Suprapubic skin (tissue), 4 donors: ENCODE measurements around the gene WWOX. TPM values are rescaled to one million over a fixed set of nuclear protein-coding genes. Genes with fewer than 3 reads are reported as not detected.

Experiments
- DNase-seq, 2 donors: peaks; one replicate each; pipeline ENCODE4 v3.0.0-alpha.2; 2019; ENCODE audit warnings: low spot score in 2 of 2
- H3K27ac ChIP-seq: fragments of 200-600 bp; sonication (generic); one replicate; pipeline ENCODE4 v1.5.1; 2019
- H3K27me3 ChIP-seq: fragments of 200-600 bp; sonication (generic); one replicate; pipeline ENCODE4 v1.5.1; 2019
- H3K36me3 ChIP-seq: fragments of 200-600 bp; sonication (generic); one replicate; pipeline ENCODE4 v1.5.1; 2019
- H3K4me1 ChIP-seq: fragments of 200-600 bp; sonication (generic); one replicate; pipeline ENCODE4 v1.5.1; 2019
- H3K4me3 ChIP-seq: fragments of 200-600 bp; sonication (generic); one replicate; pipeline ENCODE4 v1.5.1; 2019; ENCODE audit warnings: mild to moderate bottlenecking
- H3K9me3 ChIP-seq: fragments of 200-600 bp; sonication (generic); one replicate; pipeline ENCODE4 v1.5.1; 2019
- EP300 ChIP-seq: sonication (generic); formaldehyde crosslinking; IDR thresholded peaks from one replicate; pipeline ENCODE4 v1.6.1; 2017; ENCODE audit warnings: antibody characterized with exemption
- POLR2A ChIP-seq, 2 donors: fragments of 450-650 bp; IDR thresholded peaks; one replicate each; pipeline ENCODE4 v1.6.1; 2017; ENCODE audit warnings: antibody characterized with exemption in 2 of 2, mild to moderate bottlenecking in 2 of 2, moderate library complexity in 2 of 2
- POLR2AphosphoS5 ChIP-seq, 3 donors: sonication (generic); formaldehyde crosslinking; IDR thresholded peaks; one replicate each; pipeline ENCODE4 v1.6.1; 2017; ENCODE audit warnings: antibody characterized with exemption in 3 of 3
- WGBS: methylation state at CpG from one replicate; pipeline ENCODE4 v1.1.5; 2018; 5-methylcytosine and 5-hydroxymethylcytosine counted together
- total RNA-seq, 4 donors: library from RNA; depleted of rRNA; stranded (reverse); fragments of >200 nt; gene quantifications; one replicate each; pipeline ENCODE4 v1.1.0, GENCODE V29; 2016
- TF ChIP-seq, protein P1 (sequence below), 2 donors: fragments of 200-600 bp in 1 of 2; fragments of 450-650 bp in 1 of 2; sonication (generic) in 1 of 2; IDR thresholded peaks; one replicate each; pipeline ENCODE4 v1.5.1; 2016 to 2019; ENCODE audit warnings: antibody characterized with exemption in 2 of 2, mild to moderate bottlenecking in 1 of 2, moderate library complexity in 1 of 2

The WWOX gene
- total RNA-seq, 4 donors from 2014 or later: 29.6 to 104 (median 47.3) TPM

DNA sequence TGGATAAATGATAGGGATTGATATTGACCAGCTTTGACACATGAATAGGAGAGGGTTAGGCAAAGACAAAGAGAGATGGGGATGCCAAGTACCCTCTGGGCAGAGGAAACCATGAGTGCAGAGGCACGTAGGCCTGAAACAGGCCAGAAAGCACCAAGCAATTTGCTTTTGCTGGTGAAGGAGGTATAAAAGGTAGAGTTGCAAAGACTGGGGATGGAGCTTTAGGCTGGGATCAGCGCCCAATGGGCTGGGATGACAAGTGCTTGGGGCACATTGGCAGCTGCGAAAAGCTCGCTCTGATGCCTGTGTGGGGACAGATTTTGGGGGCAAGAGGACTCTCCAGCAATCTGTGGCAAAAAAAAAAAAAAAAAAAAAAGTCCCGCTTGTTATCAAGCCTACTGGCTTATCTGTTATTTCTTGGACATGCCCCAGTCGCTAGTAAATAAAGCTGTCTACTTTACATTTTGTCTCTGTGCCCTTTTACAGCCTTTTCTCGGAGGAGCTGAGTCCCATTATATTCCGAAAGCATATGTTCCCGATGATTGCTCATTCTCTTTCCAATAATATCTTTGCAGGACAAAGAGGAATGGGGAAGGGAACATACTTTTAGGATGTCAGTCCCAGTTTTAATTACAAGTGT, 922.7 kb downstream of the WWOX start:
- Histone ChIP-seq H3K9me3 (no peaks in the 10 kb centered on the region), H3K27me3 (no peaks in the 10 kb centered on the region), H3K36me3 (no peaks in the 10 kb centered on the region), H3K27ac (no peak overlapping the region), H3K4me1 (no peaks in the 10 kb centered on the region), H3K4me3 (no peak overlapping the region)
- WGBS: 57% methylated on average over 9 of the region's 9 CpGs
- DNase-seq: no peak
- TF ChIP-seq, protein P1, sequence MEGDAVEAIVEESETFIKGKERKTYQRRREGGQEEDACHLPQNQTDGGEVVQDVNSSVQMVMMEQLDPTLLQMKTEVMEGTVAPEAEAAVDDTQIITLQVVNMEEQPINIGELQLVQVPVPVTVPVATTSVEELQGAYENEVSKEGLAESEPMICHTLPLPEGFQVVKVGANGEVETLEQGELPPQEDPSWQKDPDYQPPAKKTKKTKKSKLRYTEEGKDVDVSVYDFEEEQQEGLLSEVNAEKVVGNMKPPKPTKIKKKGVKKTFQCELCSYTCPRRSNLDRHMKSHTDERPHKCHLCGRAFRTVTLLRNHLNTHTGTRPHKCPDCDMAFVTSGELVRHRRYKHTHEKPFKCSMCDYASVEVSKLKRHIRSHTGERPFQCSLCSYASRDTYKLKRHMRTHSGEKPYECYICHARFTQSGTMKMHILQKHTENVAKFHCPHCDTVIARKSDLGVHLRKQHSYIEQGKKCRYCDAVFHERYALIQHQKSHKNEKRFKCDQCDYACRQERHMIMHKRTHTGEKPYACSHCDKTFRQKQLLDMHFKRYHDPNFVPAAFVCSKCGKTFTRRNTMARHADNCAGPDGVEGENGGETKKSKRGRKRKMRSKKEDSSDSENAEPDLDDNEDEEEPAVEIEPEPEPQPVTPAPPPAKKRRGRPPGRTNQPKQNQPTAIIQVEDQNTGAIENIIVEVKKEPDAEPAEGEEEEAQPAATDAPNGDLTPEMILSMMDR (IDR thresholded peaks at IDR 0.05): no peak
- TF ChIP-seq POLR2AphosphoS5 (IDR thresholded peaks at IDR 0.05) (no peak), EP300 (no peak), POLR2A (IDR thresholded peaks at IDR 0.05) (no peak)

DNA sequence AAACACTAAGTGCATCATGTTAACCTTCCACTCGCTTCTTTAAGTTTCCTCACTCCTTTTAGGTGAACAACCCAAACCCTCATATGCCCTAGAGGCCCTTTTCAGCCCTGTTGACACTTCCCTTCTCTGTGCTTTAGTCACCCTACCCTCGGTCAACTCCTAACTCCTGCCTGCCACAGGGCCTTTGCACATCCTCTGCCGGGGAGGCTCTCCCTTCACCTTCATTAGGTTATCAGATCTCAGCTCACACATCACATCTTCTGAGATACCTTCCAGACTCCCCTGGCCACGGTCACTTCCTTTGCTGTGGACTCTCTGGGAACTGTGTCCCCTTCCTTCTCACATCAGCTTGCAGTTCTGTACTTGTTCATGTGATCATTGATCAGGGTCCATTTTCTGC, 926.7 kb downstream of the WWOX start:
- Histone ChIP-seq H3K4me1 (no peaks in the 10 kb centered on the region), H3K4me3 (no peak overlapping the region), H3K36me3 (no peaks in the 10 kb centered on the region), H3K27me3 (no peaks in the 10 kb centered on the region), H3K9me3 (no peaks in the 10 kb centered on the region), H3K27ac (no peak overlapping the region)
- 99% methylated on average over 4 of the region's 4 CpGs for WGBS
- TF ChIP-seq POLR2A (IDR thresholded peaks at IDR 0.05) (no peak), POLR2AphosphoS5 (IDR thresholded peaks at IDR 0.05) (no peak), EP300 (no peak)
- TF ChIP-seq, protein P1 (IDR thresholded peaks at IDR 0.05): no peak
- no peak for DNase-seq

DNA sequence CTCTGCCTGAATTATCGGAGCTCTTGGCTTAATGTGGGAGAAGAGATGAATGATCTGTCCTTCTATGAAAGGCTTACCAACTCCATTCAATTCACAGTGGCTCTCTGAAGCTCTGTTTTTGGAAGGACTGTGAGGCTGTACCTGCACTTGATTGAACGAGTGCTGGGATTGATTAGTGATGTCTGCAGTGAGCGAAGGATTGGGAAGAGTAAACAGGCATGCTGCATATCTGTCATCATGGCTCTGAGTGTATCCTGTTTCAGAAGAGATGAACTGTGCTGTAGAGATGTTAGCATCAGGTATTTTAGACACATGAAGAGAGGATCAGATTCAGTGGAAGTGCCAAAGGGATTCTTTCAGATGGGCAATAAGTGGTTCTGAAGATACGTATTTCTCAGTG, 937.1 kb downstream of the WWOX start:
- Histone ChIP-seq H3K4me3 (no peak overlapping the region), H3K27me3 (no peaks in the 10 kb centered on the region), H3K9me3 (no peaks in the 10 kb centered on the region), H3K4me1 (no peaks in the 10 kb centered on the region), H3K36me3 (no peaks in the 10 kb centered on the region), H3K27ac (no peak overlapping the region)
- DNase-seq: no peak
- 97% methylated on average over 4 of the region's 4 CpGs for WGBS
- no peak for TF ChIP-seq EP300
- TF ChIP-seq POLR2A (IDR thresholded peaks at IDR 0.05): no peak
- no peak for TF ChIP-seq POLR2AphosphoS5 (IDR thresholded peaks at IDR 0.05)
- TF ChIP-seq, protein P1 (IDR thresholded peaks at IDR 0.05): no peak

DNA sequence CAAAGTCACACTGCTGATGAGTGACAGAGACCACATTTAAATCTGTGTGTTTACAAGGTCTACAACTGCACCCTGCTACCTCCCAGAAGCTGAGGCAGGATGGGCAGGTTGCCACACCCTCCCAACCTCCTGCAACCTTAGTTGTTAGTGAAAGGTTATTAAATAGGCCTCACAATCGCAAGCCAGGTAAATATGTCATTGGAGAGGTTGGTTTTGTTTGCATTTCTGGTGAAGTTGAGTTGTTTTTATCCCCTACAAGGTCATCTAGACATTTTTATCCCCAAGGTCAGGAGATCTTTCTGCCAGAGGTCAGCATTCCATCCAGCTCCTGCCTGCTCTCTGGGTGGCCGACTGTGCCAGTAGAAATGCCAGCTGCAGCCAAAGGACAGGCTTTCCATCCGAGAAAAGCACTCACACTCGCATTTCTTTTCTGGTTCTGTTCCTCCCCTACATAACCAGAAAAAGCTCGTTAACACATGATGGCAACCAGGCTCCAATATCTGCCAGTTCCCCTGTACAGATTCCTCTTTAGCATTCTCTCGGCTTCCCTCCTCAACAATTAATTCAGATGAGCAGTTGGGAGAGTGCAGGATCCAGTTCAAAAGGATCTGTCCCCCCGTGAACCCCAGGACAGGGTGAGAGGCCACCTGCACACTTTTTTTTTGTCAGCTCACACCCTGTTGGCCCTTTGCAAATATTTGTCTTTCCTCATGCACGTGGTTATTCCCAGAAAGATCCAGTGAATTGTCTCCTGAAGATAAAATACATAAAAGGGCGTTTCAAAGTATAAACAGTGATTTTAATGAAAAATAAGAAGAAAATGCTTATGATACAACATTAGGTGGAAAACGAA, 938.3 kb downstream of the WWOX start:
- TF ChIP-seq POLR2AphosphoS5 (IDR thresholded peaks at IDR 0.05) (no peak), EP300 (no peak), POLR2A (IDR thresholded peaks at IDR 0.05) (no peak)
- TF ChIP-seq, protein P1 (IDR thresholded peaks at IDR 0.05): no peak
- WGBS: 80% methylated on average over 10 of the region's 10 CpGs
- H3K27me3 ChIP-seq: no peaks in the 10 kb centered on the region
- H3K9me3 ChIP-seq: no peaks in the 10 kb centered on the region
- H3K27ac ChIP-seq: no peak overlapping the region
- H3K4me3 ChIP-seq: no peak overlapping the region
- no peaks in the 10 kb centered on the region for H3K36me3 ChIP-seq
- DNase-seq: no peak
- no peaks in the 10 kb centered on the region for H3K4me1 ChIP-seq

DNA sequence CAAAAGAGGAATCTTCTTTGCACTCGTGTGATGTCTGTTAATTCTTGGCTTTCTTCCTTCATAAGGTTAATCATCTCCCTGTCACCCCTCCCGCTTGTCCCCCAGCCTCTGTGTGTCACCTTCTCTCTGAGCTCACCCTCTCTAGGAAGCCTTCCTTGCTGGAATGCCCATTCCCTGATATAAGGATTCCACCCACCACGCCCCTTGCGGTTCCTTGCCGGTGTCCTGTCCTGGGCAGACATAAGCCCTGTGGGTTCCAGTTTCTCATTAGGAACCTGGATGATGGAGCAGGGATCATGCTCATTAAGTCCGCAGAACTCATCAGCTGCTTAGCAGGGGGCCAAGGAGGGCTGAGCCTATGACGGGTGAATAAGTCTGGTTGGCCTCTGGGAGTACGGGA, 941.8 kb downstream of the WWOX start:
- TF ChIP-seq POLR2A (IDR thresholded peaks at IDR 0.05) (no peak), POLR2AphosphoS5 (IDR thresholded peaks at IDR 0.05) (no peak), EP300 (no peak)
- TF ChIP-seq, protein P1 (IDR thresholded peaks at IDR 0.05): no peak
- H3K4me1 ChIP-seq: no peaks in the 10 kb centered on the region
- no peaks in the 10 kb centered on the region for H3K9me3 ChIP-seq
- no peak overlapping the region for H3K4me3 ChIP-seq
- no peaks in the 10 kb centered on the region for H3K36me3 ChIP-seq
- 84% methylated on average over 5 of the region's 8 CpGs for WGBS
- no peaks in the 10 kb centered on the region for H3K27me3 ChIP-seq
- H3K27ac ChIP-seq: no peak overlapping the region
- no peak for DNase-seq
